HAP-1 (cell line): ENCODE results near the gene RFTN1.

Experiments
- DNase-seq, 2 experiments: peaks; one replicate each; pipeline ENCODE4 v3.0.0-alpha.2; 2016 to 2020; ENCODE audit warnings: low spot score in 2 of 2
- H3K27me3 ChIP-seq: fragments of 250-450 bp; sonication (Bioruptor Pico); 2 replicates; pipeline ENCODE4 v1.5.1; 2020; ENCODE audit warnings: low read depth, mild to moderate bottlenecking, moderate library complexity
- H3K36me3 ChIP-seq: fragments of 250-450 bp; sonication (Bioruptor Pico); replicated peaks from 2 replicates; pipeline ENCODE4 v1.5.1; 2020; ENCODE audit warnings: mild to moderate bottlenecking
- H3K4me1 ChIP-seq: fragments of 250-450 bp; sonication (Bioruptor Pico); 2 replicates; pipeline ENCODE4 v1.5.1; 2020; ENCODE audit warnings: mild to moderate bottlenecking
- H3K4me3 ChIP-seq: fragments of 250-450 bp; sonication (Bioruptor Pico); 2 replicates; pipeline ENCODE4 v1.5.1; 2020; ENCODE audit warnings: mild to moderate bottlenecking, moderate library complexity
- H3K9me3 ChIP-seq: fragments of 250-450 bp; sonication (Bioruptor Pico); 2 replicates; pipeline ENCODE4 v1.5.1; 2020; ENCODE audit warnings: mild to moderate bottlenecking, moderate library complexity
- in situ Hi-C: fragments of 300-500 bp; cut with MboI; formaldehyde crosslinking; loops from 3 replicates; pipeline ENCODE4 v1.14.3; 2020; ENCODE audit warnings: low sequenced_read_pairs, inconsistent platforms, mixed read lengths

RFTN1 gene

GRCh38 chr3:16520241-16520969 lies 6.9 kb upstream of the RFTN1 start:
- in situ Hi-C loops: no loop called here
- no peak for DNase-seq
- H3K9me3 ChIP-seq: 0 out of 2 replicates have a peak, but pooled peaks cover 2% of the 10 kb centered on the region
- peaks cover 80% of the 10 kb centered on the region for H3K27me3 ChIP-seq
- no peak overlapping the region for H3K4me3 ChIP-seq
- H3K36me3 ChIP-seq: no peaks in the 10 kb centered on the region
- no peaks in the 10 kb centered on the region for H3K4me1 ChIP-seq

GRCh38 chr3:16516695-16517481 lies 3.4 kb upstream of the RFTN1 start:
- peak; percentile 39 to 44 for DNase-seq
- Histone ChIP-seq H3K9me3 (0 out of 2 replicates have a peak, but pooled peaks cover 2% of the 10 kb centered on the region), H3K4me1 (no peaks in the 10 kb centered on the region), H3K27me3 (peaks cover 87% of the 10 kb centered on the region), H3K36me3 (no peaks in the 10 kb centered on the region), H3K4me3 (no peak overlapping the region)
- in situ Hi-C loops: no loop called here

GRCh38 chr3:16515885-16516420 lies 2.5 kb upstream of the RFTN1 start:
- H3K4me1 ChIP-seq: no peaks in the 10 kb centered on the region
- H3K27me3 ChIP-seq: peaks cover 87% of the 10 kb centered on the region
- 0 out of 2 replicates have a peak, but pooled peaks cover 2% of the 10 kb centered on the region for H3K9me3 ChIP-seq
- no peak for DNase-seq
- in situ Hi-C loops: no loop called here
- no peak overlapping the region for H3K4me3 ChIP-seq
- H3K36me3 ChIP-seq: no peaks in the 10 kb centered on the region

GRCh38 chr3:16514755-16515353 lies 1.4 kb upstream of the RFTN1 start:
- Histone ChIP-seq H3K9me3 (0 out of 2 replicates have a peak, but pooled peaks cover 2% of the 10 kb centered on the region), H3K4me1 (no peaks in the 10 kb centered on the region), H3K36me3 (no peaks in the 10 kb centered on the region), H3K27me3 (peaks cover 93% of the 10 kb centered on the region), H3K4me3 (no peak overlapping the region)
- DNase-seq: no peak
- in situ Hi-C loops: no loop called here

- in situ Hi-C loops: no loop called here
- DNase-seq: no peak
- Histone ChIP-seq H3K36me3 (no peaks in the 10 kb centered on the region), H3K9me3 (no peaks in the 10 kb centered on the region), H3K27me3 (peaks cover 86% of the 10 kb centered on the region), H3K4me3 (0 out of 2 replicates have a peak overlapping the region, but pooled peaks have one; percentile 6), H3K4me1 (no peaks in the 10 kb centered on the region)
Observed at GRCh38 chr3:16514021-16514700, 662 bp upstream of the RFTN1 start.

GRCh38 chr3:16512435-16513140 lies 911 bp downstream of the RFTN1 start:
- H3K27me3 ChIP-seq: peaks cover 76% of the 10 kb centered on the region
- no peak for DNase-seq
- in situ Hi-C loops: no loop called here
- no peaks in the 10 kb centered on the region for H3K36me3 ChIP-seq
- H3K4me3 ChIP-seq: no peak overlapping the region
- no peaks in the 10 kb centered on the region for H3K4me1 ChIP-seq
- no peaks in the 10 kb centered on the region for H3K9me3 ChIP-seq

GRCh38 chr3:16511681-16512434 lies 1.6 kb downstream of the RFTN1 start:
- Histone ChIP-seq H3K4me1 (no peaks in the 10 kb centered on the region), H3K4me3 (no peak overlapping the region), H3K9me3 (no peaks in the 10 kb centered on the region), H3K36me3 (no peaks in the 10 kb centered on the region), H3K27me3 (peaks cover 79% of the 10 kb centered on the region)
- no peak for DNase-seq
- in situ Hi-C loops: no loop called here

- no peaks in the 10 kb centered on the region for H3K9me3 ChIP-seq
- no peaks in the 10 kb centered on the region for H3K4me1 ChIP-seq
- no peaks in the 10 kb centered on the region for H3K36me3 ChIP-seq
- H3K27me3 ChIP-seq: peaks cover 68% of the 10 kb centered on the region
- no peak overlapping the region for H3K4me3 ChIP-seq
- in situ Hi-C loops: no loop called here
- DNase-seq: no peak
Observed at GRCh38 chr3:16510620-16511319, 2.7 kb downstream of the RFTN1 start.

GRCh38 chr3:16509721-16510619 lies 3.5 kb downstream of the RFTN1 start:
- H3K27me3 ChIP-seq: peaks cover 60% of the 10 kb centered on the region
- H3K9me3 ChIP-seq: no peaks in the 10 kb centered on the region
- no peaks in the 10 kb centered on the region for H3K36me3 ChIP-seq
- no peaks in the 10 kb centered on the region for H3K4me1 ChIP-seq
- no peak for DNase-seq
- in situ Hi-C loops: no loop called here
- no peak overlapping the region for H3K4me3 ChIP-seq

GRCh38 chr3:16508591-16508995 lies 4.9 kb downstream of the RFTN1 start:
- Histone ChIP-seq H3K4me3 (no peak overlapping the region), H3K27me3 (peaks cover 47% of the 10 kb centered on the region), H3K9me3 (no peaks in the 10 kb centered on the region), H3K36me3 (no peaks in the 10 kb centered on the region), H3K4me1 (no peaks in the 10 kb centered on the region)
- in situ Hi-C loops: no loop called here
- no peak for DNase-seq

GRCh38 chr3:16508243-16508578 lies 5.3 kb downstream of the RFTN1 start:
- H3K36me3 ChIP-seq: no peaks in the 10 kb centered on the region
- H3K9me3 ChIP-seq: no peaks in the 10 kb centered on the region
- in situ Hi-C loops: no loop called here
- no peak overlapping the region for H3K4me3 ChIP-seq
- H3K4me1 ChIP-seq: no peaks in the 10 kb centered on the region
- H3K27me3 ChIP-seq: peaks cover 44% of the 10 kb centered on the region
- no peak for DNase-seq
